Lower lobe of right lung (tissue), 2 donors: ENCODE data around the gene WDR77. TPM values are rescaled to one million over a fixed set of nuclear protein-coding genes. Genes with fewer than 3 reads are reported as not detected.

Source experiments
- ATAC-seq, 2 donors: fragments of 200-7000 bp; cut with Tn5 transposase; one replicate each; pipeline ENCODE4 v1.9.1; 2020 to 2022; ENCODE audit warnings: mild to moderate bottlenecking in 2 of 2, moderate library complexity in 2 of 2
- DNase-seq: peaks from one replicate; pipeline ENCODE4 v3.0.0-alpha.2; 2020
- H3K27ac ChIP-seq: fragments of 200-600 bp; one replicate; pipeline ENCODE4 v1.8.0; 2022
- H3K27me3 ChIP-seq: fragments of 200-600 bp; one replicate; pipeline ENCODE4 v1.8.0; 2022; ENCODE audit warnings: low read depth
- H3K36me3 ChIP-seq: fragments of 200-600 bp; one replicate; pipeline ENCODE4 v1.8.0; 2022; ENCODE audit warnings: mild to moderate bottlenecking
- H3K4me1 ChIP-seq: fragments of 200-600 bp; one replicate; pipeline ENCODE4 v1.8.0; 2022
- H3K4me3 ChIP-seq: fragments of 200-600 bp; one replicate; pipeline ENCODE4 v1.8.0; 2022; ENCODE audit warnings: mild to moderate bottlenecking
- H3K9me3 ChIP-seq: fragments of 200-600 bp; one replicate; pipeline ENCODE4 v1.8.0; 2022
- intact Hi-C: fragments of 100-400 bp; cut with DNase I; formaldehyde crosslinking; loops from one replicate; pipeline ENCODE4 v1.11.0; 2022
- total RNA-seq: library from RNA; stranded (reverse); fragmentation: NEBNext Ultra II Directional; extraction: Animal tissue kit (Norgen Biotek cat#: 25700); gene quantifications from one replicate; pipeline ENCODE4 v1.2.1, GENCODE V29; 2021
- TF ChIP-seq, protein P1 (sequence below): fragments of 200-600 bp; IDR thresholded peaks from one replicate; pipeline ENCODE4 v1.8.0; 2022; ENCODE audit warnings: antibody characterized with exemption, mild to moderate bottlenecking
- donor health status: DM: no; HTN: yes; CAD: no; lungs with severe emphysema.

WDR77 gene
- total RNA-seq, 1 donor from 2014 or later: 15.1 TPM

DNA sequence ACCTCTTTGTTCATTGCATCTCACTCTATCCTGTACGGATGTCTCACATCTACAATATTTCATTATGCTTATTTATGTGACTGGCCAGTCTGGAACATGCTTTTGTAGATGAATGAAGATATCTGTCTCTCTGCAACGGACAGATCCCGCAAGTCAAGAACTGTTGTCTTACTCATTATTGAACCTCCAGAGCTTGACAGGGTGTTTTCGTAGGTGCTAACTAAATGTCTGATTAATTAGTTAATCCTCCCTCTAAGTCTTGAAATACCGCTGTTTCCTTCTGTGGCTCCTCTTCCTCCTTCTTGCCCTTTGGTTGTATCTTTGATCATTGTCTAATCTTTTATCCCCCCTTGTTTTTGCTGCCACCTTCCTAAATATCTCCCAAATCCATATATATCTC lies 21.5 kb upstream of the WDR77 start:
- peak overlapping the region; percentile 71 for H3K27ac ChIP-seq
- H3K27me3 ChIP-seq: no peaks in the 10 kb centered on the region
- H3K9me3 ChIP-seq: no peaks in the 10 kb centered on the region
- H3K4me3 ChIP-seq: peak overlapping the region; percentile 5
- TF ChIP-seq, protein P1, sequence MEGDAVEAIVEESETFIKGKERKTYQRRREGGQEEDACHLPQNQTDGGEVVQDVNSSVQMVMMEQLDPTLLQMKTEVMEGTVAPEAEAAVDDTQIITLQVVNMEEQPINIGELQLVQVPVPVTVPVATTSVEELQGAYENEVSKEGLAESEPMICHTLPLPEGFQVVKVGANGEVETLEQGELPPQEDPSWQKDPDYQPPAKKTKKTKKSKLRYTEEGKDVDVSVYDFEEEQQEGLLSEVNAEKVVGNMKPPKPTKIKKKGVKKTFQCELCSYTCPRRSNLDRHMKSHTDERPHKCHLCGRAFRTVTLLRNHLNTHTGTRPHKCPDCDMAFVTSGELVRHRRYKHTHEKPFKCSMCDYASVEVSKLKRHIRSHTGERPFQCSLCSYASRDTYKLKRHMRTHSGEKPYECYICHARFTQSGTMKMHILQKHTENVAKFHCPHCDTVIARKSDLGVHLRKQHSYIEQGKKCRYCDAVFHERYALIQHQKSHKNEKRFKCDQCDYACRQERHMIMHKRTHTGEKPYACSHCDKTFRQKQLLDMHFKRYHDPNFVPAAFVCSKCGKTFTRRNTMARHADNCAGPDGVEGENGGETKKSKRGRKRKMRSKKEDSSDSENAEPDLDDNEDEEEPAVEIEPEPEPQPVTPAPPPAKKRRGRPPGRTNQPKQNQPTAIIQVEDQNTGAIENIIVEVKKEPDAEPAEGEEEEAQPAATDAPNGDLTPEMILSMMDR: no peak
- ATAC-seq: no peak
- H3K4me1 ChIP-seq: peaks cover 21% of the 10 kb centered on the region
- DNase-seq: no peak
- H3K36me3 ChIP-seq: peaks cover 26% of the 10 kb centered on the region
- intact Hi-C loops: no loop called here

DNA sequence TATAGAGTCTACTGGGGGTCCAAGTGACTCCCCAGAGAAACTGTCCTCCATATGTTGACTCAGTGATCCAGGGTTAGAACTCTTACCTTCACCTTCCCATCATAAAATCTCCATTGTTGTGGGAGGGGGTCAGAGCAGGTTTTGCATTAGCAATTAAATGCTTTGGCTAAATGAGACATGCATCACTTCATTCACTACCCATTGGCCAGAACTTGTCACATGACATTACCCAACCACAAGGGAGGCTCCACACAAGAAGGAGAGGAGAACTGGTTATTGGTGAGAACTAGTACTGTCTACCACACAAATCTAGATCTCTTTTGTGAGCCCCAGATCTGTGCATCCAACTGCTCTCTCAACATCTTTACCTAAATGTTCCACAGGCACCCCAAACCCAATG lies 20.5 kb upstream of the WDR77 start:
- TF ChIP-seq, protein P1: no peak
- Histone ChIP-seq H3K9me3 (no peaks in the 10 kb centered on the region), H3K27me3 (no peaks in the 10 kb centered on the region), H3K4me3 (no peak overlapping the region), H3K36me3 (peaks cover 26% of the 10 kb centered on the region), H3K27ac (no peak overlapping the region), H3K4me1 (peaks cover 21% of the 10 kb centered on the region)
- ATAC-seq (no peak), DNase-seq (no peak)
- intact Hi-C loops: no loop called here

DNA sequence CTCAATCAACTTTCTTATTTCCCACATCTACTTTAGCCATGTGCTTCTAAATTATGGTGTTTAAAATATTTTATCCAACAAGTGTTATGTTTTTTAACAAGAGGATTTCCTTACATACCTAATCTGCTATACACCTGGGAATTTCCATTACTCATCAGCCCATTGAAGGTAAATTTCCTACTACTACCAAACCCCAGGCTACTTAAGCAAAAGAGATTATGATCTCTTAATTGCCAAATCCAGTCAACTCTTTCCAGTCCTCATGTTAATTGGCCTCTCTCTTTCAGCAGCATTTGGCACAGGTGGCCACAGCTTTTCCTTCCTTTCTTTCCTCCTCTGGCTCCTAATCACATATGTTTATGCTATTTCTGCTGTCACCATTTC lies 19.7 kb upstream of the WDR77 start:
- ATAC-seq: no peak

DNA sequence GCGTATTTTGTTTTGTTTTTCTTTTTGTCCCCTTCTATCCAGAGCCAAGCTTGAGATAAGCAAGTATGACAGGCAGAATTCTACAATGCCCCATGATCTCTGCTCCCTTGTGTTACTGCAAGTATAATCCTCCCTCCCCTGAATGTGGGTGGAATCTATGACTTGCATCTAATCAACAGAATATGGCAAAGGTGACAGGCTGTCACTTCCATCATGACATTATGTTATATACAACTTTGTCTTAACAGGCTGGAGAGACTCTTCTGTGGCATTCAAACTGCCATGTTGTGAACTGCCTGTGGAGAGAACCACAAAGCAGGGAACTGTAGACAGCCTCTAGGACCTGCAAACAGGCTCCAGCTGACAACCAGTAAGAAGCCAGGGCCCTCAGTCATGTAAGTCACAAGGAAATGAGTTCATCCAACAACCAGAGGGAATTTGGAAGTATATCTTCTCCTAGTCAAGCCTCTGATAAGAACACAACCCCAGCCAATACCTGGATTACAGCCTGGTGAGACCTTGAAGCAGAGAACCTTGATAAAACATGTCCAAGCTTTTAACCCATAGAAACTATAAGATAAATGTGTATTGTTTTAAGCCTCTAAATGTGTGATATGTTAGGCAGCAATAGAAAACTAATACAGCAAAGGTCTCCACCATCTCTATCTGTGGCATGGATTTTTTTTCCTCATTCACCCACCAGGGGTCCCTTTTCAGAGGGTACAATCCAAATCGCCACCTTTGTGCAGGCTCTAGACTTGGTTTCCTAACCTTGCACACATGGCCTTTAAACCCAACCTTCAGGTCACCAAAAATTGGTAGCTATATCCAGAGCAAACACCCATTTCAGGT lies 19.0 kb upstream of the WDR77 start:
- Histone ChIP-seq H3K9me3 (no peaks in the 10 kb centered on the region), H3K27me3 (no peaks in the 10 kb centered on the region), H3K4me3 (no peak overlapping the region), H3K4me1 (peaks cover 21% of the 10 kb centered on the region), H3K27ac (no peak overlapping the region), H3K36me3 (peaks cover 35% of the 10 kb centered on the region)
- TF ChIP-seq, protein P1: no peak
- DNase-seq (no peak), ATAC-seq (no peak)
- intact Hi-C loops: no loop called here

More for the DNA sequence above, 19.7 kb upstream of the WDR77 start:
- TF ChIP-seq, protein P1: no peak
- Histone ChIP-seq H3K4me3 (no peak overlapping the region), H3K27ac (no peak overlapping the region), H3K27me3 (no peaks in the 10 kb centered on the region), H3K4me1 (peaks cover 21% of the 10 kb centered on the region), H3K36me3 (peaks cover 32% of the 10 kb centered on the region), H3K9me3 (no peaks in the 10 kb centered on the region)
- DNase-seq: no peak
- intact Hi-C loops: no loop called here

DNA sequence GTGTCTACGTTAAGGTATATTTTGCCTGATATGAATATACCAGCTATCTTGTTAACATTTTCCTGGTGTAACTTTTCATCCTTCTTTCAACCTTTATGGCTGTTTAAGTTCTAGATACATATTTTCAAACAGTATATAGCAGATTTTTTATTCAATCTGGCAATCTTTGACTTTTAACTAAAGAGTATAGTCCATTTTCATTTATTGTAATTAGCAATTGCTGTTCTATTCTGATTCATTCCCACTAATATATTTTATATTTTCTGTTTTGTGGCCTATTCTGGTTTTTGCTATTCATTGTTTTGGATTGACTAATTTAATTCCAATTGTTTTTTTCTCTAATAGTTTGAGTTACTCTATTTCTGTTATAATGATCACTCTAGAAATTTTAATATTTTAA lies 17.4 kb upstream of the WDR77 start:
- Histone ChIP-seq H3K36me3 (peaks cover 51% of the 10 kb centered on the region), H3K27ac (no peak overlapping the region), H3K4me1 (peaks cover 10% of the 10 kb centered on the region), H3K9me3 (no peaks in the 10 kb centered on the region), H3K27me3 (no peaks in the 10 kb centered on the region), H3K4me3 (no peak overlapping the region)
- intact Hi-C loops: no loop called here
- TF ChIP-seq, protein P1: no peak
- DNase-seq (no peak), ATAC-seq (no peak)
